Parathyroid adenoma (tissue), 2 donors: ENCODE results near the gene DDN.

Experiments used
- H2AFZ ChIP-seq: fragments of 300-600 bp; sonication (generic); one replicate; pipeline ENCODE4 v1.7.0; 2017; ENCODE audit warnings: antibody characterized with exemption, mild to moderate bottlenecking
- H3K27ac ChIP-seq: fragments of 300-600 bp; sonication (generic); one replicate; pipeline ENCODE4 v1.7.0; 2017
- H3K27me3 ChIP-seq: fragments of 300-600 bp; sonication (generic); one replicate; pipeline ENCODE4 v1.7.0; 2017; ENCODE audit warnings: low read length; ENCODE audit not compliant: control insufficient read depth, insufficient read depth
- H3K36me3 ChIP-seq: fragments of 300-600 bp; sonication (generic); one replicate; pipeline ENCODE4 v1.7.0; 2017; ENCODE audit warnings: low read length; ENCODE audit not compliant: control insufficient read depth, insufficient read depth
- H3K4me1 ChIP-seq: fragments of 300-600 bp; sonication (generic); one replicate; pipeline ENCODE4 v1.7.0; 2017; ENCODE audit warnings: control low read depth
- H3K4me2 ChIP-seq: fragments of 300-600 bp; sonication (generic); one replicate; pipeline ENCODE4 v1.7.0; 2017; ENCODE audit warnings: low read length
- H3K4me3 ChIP-seq: fragments of 300-600 bp; sonication (generic); one replicate; pipeline ENCODE4 v1.7.0; 2017; ENCODE audit warnings: low read depth, low read length
- H3K79me2 ChIP-seq: fragments of 300-600 bp; sonication (generic); one replicate; pipeline ENCODE4 v1.7.0; 2017; ENCODE audit warnings: control low read depth
- H3K9ac ChIP-seq: fragments of 300-600 bp; sonication (generic); one replicate; pipeline ENCODE4 v1.7.0; 2017; ENCODE audit warnings: mild to moderate bottlenecking
- H3K9me3 ChIP-seq: fragments of 300-600 bp; sonication (generic); one replicate; pipeline ENCODE4 v1.7.0; 2017; ENCODE audit warnings: low read length; ENCODE audit not compliant: control insufficient read depth
- TF ChIP-seq, protein P1 (sequence below): fragments of 300-600 bp; sonication (generic); IDR thresholded peaks from one replicate; pipeline ENCODE4 v1.7.0; 2017; ENCODE audit warnings: antibody characterized with exemption, mild to moderate bottlenecking
- donor health status: primary hyperparathyroidism.

Gene DDN

DNA sequence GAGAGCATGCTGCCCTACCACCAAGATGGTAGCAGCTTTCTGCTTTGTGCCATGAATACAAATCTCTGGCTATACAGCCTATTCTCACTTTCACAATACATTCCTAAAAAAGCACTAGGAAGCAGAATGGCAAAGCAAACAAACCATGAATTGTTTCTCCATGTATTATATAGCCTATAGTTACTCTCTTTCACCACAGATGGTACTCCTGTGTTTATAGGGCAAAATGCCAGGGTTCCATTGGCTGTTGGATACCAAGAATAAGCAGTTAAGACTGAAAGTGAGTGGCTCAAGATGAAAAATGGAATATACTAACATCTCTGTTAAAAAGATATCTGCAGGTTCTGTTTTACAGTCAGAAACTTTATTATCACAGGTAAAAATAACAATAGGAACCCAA is 53.0 kb downstream of the DDN start:
- Histone ChIP-seq H3K79me2 (peaks cover 72% of the 10 kb centered on the region), H3K9me3 (no peaks in the 10 kb centered on the region), H3K4me2 (no peak overlapping the region), H2AFZ (no peak overlapping the region), H3K9ac (no peak overlapping the region), H3K36me3 (no peaks in the 10 kb centered on the region), H3K4me3 (no peak overlapping the region), H3K4me1 (peaks cover 18% of the 10 kb centered on the region), H3K27ac (no peak overlapping the region), H3K27me3 (no peaks in the 10 kb centered on the region)
- TF ChIP-seq, protein P1, sequence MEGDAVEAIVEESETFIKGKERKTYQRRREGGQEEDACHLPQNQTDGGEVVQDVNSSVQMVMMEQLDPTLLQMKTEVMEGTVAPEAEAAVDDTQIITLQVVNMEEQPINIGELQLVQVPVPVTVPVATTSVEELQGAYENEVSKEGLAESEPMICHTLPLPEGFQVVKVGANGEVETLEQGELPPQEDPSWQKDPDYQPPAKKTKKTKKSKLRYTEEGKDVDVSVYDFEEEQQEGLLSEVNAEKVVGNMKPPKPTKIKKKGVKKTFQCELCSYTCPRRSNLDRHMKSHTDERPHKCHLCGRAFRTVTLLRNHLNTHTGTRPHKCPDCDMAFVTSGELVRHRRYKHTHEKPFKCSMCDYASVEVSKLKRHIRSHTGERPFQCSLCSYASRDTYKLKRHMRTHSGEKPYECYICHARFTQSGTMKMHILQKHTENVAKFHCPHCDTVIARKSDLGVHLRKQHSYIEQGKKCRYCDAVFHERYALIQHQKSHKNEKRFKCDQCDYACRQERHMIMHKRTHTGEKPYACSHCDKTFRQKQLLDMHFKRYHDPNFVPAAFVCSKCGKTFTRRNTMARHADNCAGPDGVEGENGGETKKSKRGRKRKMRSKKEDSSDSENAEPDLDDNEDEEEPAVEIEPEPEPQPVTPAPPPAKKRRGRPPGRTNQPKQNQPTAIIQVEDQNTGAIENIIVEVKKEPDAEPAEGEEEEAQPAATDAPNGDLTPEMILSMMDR = no peak
